Esophagus muscularis mucosa (tissue), 4 donors: Measurements from ENCODE around the gene KCNN4.

Source experiments
- EP300 ChIP-seq: sonication (generic); formaldehyde crosslinking; IDR thresholded peaks from one replicate; pipeline ENCODE4 v1.6.1; 2017; ENCODE audit warnings: antibody characterized with exemption
- POLR2A ChIP-seq: fragments of 450-650 bp; IDR thresholded peaks from one replicate; pipeline ENCODE4 v1.6.1; 2017; ENCODE audit warnings: antibody characterized with exemption, moderate library complexity, mild to moderate bottlenecking, low read depth
- POLR2AphosphoS5 ChIP-seq, 2 donors: sonication (generic); formaldehyde crosslinking; IDR thresholded peaks; one replicate each; pipeline ENCODE4 v1.6.1; 2017; ENCODE audit warnings: antibody characterized with exemption in 2 of 2
- TF ChIP-seq, protein P1 (sequence below), 3 experiments: fragments of 200-600 bp in 2 of 3; fragments of 450-650 bp in 1 of 3; sonication (generic) in 2 of 3; IDR thresholded peaks; one replicate each; pipeline ENCODE4 v1.5.1; 2017 to 2019; ENCODE audit warnings: antibody characterized with exemption in 3 of 3, mild to moderate bottlenecking in 2 of 3, moderate library complexity in 1 of 3

GRCh38 chr19:43751466-43752220 is 29.1 kb downstream of the KCNN4 start:
- TF ChIP-seq, protein P1, sequence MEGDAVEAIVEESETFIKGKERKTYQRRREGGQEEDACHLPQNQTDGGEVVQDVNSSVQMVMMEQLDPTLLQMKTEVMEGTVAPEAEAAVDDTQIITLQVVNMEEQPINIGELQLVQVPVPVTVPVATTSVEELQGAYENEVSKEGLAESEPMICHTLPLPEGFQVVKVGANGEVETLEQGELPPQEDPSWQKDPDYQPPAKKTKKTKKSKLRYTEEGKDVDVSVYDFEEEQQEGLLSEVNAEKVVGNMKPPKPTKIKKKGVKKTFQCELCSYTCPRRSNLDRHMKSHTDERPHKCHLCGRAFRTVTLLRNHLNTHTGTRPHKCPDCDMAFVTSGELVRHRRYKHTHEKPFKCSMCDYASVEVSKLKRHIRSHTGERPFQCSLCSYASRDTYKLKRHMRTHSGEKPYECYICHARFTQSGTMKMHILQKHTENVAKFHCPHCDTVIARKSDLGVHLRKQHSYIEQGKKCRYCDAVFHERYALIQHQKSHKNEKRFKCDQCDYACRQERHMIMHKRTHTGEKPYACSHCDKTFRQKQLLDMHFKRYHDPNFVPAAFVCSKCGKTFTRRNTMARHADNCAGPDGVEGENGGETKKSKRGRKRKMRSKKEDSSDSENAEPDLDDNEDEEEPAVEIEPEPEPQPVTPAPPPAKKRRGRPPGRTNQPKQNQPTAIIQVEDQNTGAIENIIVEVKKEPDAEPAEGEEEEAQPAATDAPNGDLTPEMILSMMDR (IDR thresholded peaks at IDR 0.05), result no peak
- TF ChIP-seq EP300 (no peak), POLR2AphosphoS5 (IDR thresholded peaks at IDR 0.05) (no peak), POLR2A (no peak)
